ENCODE data around the gene NKIRAS2.

The NKIRAS2 gene

DNA sequence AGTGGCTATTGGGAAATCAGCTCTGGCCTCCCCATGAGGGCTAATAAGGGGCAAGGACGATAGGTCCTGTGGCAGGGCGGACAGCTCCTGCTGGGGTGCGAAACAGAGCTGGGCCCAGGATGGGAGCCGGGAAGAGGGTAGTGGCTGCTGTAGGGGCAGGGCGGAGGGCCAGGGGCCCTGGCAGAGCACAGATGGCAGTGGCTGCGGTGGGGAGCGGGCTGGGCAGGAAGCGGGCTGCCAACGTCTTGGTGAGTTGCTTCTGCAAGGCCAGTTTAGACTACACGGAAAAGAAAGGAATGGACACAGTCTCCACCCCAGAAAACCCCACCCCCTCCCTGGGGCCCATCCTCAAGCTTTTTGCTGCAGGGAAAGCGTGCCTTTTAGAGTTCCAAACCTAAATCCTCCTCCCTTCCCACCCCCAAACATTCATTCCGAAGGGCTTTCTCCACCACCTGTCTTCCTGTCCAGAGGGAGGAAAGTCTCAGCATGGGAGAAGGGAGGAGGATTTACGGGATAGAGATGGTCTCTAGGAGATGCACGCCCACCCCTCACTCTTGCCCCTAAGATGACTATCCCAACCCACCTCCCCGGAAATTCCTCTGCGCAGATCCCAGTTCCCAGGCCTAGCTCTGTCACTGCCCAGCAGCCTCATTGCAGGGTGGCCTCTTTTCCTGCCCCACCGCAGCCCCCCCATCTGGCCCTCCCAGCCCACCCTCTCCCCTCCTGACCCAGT lies 7.1 kb downstream of the NKIRAS2 start:
- FAIRE-seq: no peak
- DNase-seq (ENCODE audit: low spot score): no peak

DNA sequence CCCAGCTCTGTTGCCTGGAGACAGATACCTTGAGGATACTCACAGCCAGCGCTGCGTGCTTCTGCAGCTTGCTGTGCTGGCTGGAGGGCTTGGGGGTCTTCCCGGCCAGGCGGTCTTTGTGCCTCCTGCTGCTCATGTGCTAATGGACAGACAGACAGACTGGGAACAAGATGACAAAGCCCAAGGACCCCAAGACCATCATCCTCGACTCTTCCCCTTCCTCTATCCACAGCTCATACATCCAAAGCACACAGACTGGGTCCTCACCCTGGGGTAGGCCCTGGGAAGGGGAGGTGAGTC lies 7.7 kb downstream of the NKIRAS2 start:
- no peak for FAIRE-seq

DNA sequence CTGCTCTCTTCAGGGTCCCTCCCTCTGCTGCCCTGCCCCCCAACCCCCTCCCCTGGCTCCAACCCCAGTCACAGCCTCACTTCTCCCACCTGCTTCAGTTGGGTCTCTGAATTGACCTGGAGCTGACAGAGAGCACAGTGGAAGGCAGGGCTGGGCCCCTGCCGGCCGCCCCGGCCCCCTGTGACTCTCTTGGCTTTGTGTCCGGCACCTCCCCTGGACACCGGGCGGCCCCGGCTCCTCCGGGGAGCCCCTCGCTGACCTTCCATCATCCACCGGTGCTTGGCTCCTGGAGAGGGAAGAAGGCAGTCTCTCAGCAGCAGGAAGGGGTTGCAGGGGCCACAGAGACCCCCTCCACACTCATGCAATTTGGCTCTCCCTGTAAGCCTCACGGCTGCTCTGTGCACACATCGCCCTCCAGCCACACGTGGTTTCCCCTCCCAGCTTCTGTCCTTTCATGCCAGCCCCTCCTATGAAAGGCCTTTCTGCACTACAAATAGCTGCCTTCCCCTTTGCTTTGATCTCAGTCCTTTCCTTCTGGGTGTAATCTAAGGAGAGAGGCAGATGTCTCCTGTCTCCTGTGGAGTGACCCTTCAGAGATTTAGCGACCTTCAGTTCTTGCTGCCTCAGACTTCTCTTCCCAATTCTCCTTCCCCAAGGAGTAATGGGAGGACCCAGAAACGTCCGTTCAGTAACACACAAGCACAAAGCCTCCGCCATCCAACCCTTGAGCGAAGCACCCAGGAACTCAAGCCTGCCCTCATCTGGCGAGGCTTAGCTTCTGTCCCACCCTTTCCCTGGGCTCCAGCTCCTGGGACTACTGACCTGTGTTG lies 8.3 kb downstream of the NKIRAS2 start:
- FAIRE-seq (no peak), DNase-seq (ENCODE audit: low spot score) (no peak)

More for the DNA sequence above, 7.7 kb downstream of the NKIRAS2 start:
- no peak for DNase-seq (ENCODE audit: low spot score)

DNA sequence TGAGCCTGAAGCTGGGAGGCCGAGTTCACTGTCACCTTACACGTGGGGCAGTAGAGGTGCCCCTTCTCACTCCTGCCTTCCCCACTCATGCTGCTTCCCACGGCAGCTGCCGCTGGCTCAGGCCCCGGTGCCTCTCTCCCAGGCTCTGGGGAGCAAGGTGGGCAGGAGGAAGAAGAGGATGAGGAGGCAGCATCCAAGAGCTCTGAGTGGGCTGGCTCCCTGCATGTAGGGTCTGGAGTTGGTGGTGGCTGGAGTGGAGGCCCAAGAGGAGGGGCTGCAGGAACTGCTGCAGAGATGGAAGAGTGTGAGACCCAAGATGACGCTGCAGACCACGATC lies 8.9 kb downstream of the NKIRAS2 start:
- FAIRE-seq: no peak
- no peak for DNase-seq (ENCODE audit: low spot score)

DNA sequence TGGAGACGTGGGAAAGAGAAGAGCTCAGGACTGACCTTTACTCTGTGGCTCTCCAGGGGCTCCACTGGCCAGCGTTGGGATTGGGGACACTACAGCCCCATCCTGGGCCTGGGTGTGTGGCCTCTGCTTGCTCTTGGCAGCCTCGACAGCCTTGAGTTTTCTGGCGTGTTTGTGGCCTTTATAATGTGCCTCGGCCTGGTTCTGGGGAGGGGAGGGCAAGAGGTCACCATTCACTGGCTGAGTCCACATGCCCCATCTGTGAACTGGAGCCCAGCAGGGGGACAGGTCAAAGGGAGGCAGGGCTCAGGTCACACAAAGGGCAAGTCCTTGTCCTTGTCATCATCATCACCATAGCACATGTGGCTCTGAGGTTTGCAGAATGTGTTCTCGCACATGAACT lies 11.7 kb downstream of the NKIRAS2 start:
- FAIRE-seq: no peak
- no peak for DNase-seq (ENCODE audit: low spot score)

DNA sequence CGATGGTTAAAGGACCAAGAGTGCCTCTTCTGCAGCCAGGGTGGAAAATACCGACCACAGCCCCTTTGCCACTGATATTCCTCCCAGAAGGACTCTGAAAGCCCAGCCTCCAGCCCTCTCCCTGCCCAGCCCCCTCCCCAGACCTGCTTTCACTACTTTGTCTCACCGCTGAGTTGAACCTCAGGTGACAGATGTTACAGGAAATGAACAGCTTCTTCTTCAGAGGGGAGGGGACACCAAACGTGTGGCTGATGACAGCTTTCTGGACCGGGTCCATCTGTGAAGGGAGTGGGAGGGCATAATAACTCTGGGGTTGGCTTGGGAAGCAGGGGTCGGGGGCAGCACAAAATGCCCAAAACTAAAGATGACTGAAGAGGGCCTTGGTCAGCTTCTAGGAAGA lies 14.2 kb downstream of the NKIRAS2 start:
- no peak for FAIRE-seq

DNA sequence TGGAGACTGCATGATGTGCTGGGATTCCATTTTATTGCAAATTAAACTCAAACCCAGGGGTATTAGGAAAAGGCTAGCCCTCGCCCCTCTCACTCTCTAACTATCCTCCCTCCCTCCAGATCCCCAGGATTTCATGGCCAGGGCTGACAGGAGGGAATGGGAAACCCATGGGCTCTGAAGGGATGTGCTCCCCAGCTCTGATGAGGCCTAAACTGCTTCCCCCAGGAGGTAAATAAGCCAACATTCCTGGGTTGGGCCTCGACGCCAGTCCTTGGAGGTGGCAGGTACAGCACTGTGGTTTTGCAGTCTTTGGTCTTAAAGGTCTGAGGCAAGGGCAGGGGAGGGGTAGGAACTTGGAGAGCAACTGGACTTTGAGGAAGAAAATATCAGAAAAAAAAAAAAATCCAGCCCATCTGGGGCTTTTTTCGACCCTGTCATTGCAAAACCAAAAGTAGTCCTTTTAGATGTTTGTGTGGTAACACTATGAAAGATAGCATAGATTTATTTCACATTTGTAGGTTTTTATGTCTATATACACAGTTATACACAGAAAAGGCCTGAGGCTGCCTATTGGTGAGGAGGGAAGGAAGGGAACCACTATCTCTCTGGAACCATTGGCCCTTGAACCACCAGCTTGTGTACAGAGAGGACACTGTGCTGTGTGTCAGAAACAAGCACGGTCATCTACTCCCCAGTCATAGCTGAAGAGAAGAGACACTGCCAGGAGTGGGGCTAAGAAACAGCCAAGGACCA lies 18.5 kb downstream of the NKIRAS2 start:
- DNase-seq (ENCODE audit: low spot score): no peak
- no peak for FAIRE-seq

More for the DNA sequence above, 14.2 kb downstream of the NKIRAS2 start:
- DNase-seq (ENCODE audit: low spot score): no peak

DNA sequence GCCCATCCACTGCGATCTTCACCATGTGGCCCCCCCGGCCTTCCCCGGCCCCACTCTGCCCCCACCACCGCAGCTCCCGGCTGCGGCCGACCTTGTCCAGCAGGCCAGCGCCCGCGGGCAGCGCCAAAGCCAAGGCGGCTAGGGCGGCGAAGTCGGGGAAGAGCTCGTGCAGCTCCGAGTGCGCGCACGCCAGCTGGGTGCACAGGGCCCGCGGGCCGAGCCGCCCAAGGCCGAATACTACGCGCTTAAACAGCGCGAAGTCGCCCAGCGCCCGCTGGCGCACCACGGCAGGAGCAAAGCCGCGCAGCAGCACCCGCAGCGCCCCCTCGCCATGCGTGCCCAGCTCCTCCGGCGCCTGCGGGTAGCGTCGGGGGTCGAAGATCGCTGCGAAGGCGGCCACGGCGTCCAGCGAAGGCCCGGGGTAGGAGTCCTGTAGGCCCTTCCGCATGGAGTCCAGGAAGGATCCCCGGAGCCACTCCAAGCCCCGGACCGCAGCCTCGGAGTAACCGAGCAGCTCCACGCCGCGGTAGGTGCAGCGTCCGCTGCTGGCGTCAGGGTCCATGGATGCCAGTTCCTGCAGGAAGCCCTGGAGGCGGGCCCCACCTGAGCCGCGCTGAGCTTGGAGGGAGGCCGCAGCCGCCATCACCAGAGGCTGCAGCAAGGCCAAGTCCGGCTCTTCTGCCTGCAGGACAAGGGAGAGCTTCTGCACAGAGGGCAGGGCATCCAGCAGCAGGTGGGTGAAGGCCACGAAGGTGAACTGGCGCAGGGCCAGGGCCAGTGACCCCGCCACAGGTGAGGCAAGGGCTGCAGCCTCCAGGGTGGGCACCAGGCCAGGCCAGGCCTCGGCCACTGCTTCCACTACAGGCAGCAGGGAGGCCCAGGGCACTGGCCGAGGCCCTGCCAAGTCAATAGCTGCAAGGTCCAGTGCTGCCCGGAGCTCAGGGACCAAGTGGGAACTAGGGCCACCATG lies 20.2 kb downstream of the NKIRAS2 start:
- FAIRE-seq (no peak), DNase-seq (ENCODE audit: low spot score) (no peak)

DNA sequence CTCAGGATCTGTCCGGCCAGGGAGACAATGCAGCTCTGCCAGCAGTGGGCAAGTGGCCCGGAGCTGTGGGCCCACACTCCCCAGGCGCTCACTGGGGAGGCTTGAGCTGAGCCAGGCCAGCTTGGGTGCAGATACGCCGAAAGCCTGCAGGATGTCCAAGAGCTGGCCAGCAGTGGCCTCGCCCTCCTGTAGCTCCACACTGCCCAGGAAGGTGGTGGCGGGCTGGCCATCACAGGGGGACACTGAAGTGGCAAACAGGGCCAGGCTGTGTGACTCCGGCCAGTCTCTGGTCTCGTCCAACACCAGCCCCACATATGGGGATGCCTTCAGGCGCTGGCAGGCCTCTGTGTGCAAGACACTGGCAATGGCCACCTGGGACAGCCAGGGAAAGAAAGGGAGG lies 20.9 kb downstream of the NKIRAS2 start:
- FAIRE-seq: no peak
- no peak for DNase-seq (ENCODE audit: low spot score)

DNA sequence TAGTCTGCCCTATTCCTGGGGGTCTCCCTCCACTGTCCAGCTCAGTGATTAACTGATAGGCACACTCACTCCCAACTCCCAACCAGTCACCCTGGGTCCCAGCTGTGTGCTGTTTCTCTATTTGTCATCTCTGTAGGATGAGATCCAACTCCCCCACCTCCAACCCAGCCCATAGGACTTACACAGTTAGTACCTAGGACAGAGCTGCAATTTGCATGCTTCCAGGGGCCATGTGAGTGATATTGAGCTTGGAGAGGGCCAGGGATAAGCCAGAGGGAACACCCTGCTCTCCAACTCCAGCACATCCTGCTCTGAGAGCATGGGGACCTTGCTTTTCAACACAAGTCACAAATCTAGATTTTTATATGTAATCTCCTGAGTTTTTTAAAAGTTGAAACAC lies 21.7 kb downstream of the NKIRAS2 start:
- DNase-seq (ENCODE audit: low spot score): no peak
- no peak for FAIRE-seq

DNA sequence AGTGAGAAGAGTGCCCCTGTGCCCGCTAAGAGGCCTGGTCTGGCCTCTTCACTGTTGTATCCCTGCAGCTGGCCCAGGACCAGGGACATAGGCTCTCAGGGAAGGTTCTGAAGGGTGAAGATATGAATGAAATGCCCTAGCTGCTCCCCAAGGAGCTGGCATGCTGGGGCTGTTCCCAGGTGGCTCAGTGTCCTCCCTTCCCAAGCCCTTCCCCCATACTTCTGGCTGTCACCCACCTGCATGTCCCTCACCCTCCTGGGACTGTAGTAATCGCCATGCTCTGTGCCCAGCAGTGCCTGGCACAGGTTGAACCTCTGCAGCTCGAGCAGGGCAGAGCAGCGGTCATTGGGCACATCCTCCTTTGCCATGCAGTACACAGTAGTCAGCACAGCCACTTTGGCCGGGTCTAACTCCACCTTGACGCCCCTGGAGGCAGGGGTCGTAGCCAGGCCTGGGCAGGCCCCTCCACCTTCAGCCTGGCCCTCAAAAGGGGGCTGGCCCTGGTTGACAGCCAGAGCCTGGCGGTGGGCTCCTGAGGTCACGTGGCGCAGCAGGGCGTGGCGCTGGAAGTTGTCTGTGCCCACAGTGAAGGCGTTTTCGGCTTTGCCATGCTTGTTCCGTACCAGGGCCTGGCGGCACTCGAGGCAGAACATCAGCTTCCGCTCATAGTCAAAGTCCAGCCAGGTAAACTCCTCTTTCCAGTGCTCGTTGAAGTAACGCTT lies 22.9 kb downstream of the NKIRAS2 start:
- DNase-seq (ENCODE audit: low spot score): no peak
- FAIRE-seq: no peak

DNA sequence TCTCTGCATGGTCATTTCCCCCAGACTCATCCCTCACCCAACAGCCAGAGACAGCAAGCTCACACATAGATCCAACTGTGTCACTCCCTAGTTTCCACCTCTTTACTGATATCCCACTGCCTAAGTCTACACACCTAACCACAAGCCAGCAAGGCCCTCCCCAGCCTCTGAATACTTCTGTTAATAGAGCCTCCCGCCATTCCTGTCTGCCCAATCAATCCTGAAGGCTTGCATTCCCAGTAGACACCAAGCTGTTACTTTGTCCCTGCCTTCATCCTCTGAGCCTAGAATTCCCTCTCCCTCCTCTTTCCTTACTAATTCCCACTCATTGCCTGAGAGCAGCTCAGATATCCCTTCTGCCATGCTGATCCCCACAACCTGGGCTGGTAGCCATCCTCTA lies 25.8 kb downstream of the NKIRAS2 start:
- no peak for DNase-seq (ENCODE audit: low spot score)

DNA sequence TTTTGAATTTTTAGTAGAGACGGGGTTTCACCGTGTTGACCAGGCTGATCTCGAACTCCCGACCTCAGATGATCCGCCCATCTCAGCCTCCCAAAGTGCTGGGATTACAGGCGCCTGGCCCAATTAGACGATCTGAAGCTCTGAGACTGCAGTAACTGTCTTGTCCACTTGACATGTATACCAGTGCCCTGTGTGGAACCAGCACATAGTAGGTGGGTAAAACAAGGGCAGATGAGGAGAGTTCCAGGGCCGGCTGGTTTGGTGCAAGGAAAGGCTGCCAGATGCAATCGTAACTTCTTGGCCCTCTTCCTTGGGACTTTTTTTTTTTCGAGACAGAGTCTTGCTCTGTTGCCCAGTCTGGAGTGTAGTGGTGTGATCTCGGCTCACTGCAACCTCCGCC lies 27.5 kb downstream of the NKIRAS2 start:
- FAIRE-seq: no peak

More for the DNA sequence above, 25.8 kb downstream of the NKIRAS2 start:
- no peak for FAIRE-seq

DNA sequence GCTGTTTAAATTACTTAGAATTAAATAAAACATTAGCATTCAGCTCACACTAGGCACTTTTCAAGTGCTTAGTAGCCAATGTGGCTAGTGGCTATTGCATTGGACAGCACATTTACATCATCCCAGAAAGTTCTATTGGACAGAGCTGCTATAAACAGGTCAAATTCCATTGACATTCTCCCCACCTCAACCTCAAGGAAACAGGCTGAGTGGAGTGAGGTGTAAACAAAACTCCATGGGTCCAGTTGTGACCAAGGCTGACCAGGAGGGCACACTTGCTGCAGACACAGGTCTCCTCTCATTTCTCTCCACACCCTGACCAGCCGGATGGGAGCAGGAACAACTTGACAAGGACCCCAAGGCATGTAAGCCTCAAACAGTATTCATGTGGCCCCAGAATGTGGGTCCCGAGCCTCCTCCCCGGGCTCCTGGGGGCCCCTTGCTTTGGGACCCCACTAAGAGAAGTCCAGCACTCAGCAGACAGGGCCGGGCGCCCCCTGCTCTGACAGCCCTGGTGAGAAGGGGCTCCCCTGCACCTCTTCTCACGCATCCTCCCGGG lies 30.0 kb downstream of the NKIRAS2 start:
- no peak for DNase-seq (ENCODE audit: low spot score)
- FAIRE-seq: no peak

More for the DNA sequence above, 27.5 kb downstream of the NKIRAS2 start:
- DNase-seq (ENCODE audit: low spot score): no peak

DNA sequence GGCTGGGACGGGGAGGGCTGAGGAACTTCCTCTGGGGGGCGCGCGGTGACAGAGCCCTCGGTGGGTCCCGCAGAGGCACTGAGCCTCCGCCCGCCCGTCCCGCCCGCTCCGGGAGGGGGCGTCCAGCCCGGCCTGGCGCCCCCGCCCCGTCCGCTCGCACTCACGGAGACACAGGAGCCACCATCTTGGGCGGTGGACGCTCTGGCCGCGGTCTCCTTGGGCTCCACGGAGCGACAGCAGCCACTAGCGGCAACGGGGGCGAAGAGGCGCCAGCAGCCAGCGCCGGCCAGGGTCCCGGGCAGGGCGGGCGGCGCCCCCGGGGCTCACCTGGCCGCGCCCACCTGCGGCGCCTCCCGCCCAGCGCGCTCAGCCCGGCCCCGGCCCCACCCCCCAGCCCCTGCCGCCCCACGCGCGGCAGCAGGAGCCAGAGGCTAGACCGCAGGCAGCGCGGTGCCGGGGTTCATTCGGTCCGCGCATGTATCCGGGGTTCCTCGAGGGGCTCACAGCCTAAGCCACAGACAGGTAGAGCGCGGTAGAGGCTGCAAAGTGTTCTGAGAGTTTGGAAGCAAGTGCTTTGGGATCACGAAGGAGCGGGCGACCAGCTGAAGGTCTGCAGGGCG lies 30.6 kb downstream of the NKIRAS2 start, which contains the start of gene C17orf113:
Gene C17orf113 (minus strand): TSS at position 209 of the 620 bp plus-strand sequence. CDS start 7,225 bp downstream, outside the sequence.
- DNase-seq (ENCODE audit: low spot score): no peak
- no peak for FAIRE-seq

DNA sequence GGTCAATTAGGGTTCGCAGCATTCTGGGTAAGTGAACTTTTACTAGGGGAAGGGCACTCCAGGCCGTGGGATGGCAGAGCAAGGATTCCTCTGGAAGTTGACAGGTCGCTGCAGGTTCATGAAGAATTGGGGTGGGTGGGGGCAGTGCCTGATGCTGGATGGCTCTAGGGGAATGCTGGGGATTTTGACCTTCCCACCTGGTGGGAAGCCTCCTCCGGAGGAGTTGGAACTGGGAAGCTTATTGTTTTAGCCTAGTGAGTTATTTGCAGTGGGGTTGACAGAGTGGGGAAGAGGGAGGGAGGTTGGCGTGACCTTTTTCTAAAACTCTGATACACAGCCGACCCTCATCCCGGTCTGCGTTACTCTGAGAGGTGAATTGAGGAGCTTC lies 31.1 kb downstream of the NKIRAS2 start:
- no peak for FAIRE-seq
- DNase-seq (ENCODE audit: low spot score): no peak

DNA sequence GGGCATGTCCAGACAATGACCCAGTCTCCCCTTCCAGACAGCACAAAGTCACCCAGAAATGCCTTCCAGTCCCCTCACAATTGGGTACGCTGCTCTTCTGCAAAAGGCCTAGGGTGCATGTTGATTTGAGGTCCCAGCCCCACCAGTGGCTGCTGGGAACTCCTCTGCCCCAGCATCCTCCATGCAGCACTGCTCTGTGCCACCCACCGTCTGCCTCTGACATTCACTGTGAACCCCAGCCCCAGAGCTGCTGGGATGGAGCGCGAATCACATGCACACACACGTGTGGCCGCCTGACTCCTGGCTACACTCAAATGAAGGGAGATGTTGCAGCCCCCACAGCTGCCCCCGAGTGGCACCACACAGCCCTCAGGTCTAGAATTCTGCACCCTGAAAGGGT lies 31.8 kb downstream of the NKIRAS2 start:
- DNase-seq (ENCODE audit: low spot score) (no peak), FAIRE-seq (no peak)

DNA sequence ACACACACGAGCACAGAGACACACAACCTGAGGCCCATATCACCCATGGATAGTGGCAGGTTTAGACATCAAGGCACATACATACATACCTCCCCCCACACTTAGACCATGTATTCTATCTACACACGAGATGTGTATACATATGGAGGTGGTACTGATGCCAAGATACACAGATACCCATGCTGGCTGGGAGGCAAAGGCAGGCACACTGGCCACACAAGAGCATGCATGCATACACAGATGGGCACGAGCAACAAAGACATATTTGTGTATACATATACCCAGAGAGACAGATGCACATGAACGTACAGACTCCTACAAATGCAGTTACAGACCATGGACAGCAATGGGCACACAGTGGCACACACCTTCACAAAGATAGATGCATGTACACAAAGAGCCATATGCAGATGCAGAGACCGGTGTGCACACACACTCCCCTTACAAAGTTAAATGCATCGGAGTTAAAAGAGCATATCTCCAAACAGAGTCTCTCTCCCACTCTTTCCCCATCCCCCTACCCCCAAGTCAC lies 32.5 kb downstream of the NKIRAS2 start:
- FAIRE-seq (no peak), DNase-seq (ENCODE audit: low spot score) (no peak)

DNA sequence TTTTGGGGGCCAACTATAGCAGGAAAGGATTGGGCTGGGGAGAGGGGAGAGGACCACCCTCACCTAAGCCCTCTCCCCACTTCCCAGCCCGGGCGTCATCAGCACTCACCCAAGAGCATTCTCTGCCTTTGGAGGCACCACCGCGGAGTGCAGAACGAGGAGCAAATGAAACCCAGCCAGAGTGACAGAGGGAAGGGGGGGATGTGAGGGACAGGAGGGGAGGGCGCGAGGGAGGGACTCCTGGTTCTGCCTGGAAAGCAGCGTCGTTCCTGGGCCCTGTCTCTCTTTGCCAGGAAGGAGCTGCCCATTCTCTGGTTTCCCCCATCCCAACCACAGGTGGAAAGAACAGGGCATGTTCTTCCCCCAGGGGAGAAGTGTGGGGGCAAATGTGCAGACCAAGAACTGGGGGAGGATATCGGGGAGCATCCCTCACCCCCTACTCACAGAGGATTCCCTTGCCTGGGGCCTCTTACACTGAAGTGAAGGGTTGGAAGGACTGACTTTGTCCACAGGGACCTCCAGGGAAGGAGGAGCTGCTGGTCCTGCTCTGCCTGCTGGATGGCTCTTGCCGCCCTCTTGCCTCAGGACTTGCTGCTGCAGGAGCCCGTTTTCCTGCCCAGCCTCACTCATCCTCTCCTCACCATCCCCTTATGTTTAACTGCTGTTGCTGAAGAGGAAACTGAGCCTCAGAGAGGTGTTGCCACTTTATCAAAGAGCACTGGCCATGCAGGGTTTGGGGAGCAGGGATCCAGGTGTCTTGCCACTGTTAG lies 34.0 kb downstream of the NKIRAS2 start:
- FAIRE-seq (no peak), DNase-seq (ENCODE audit: low spot score) (no peak)

All from RCC 7860 (cell line).